ENCODE measurements around the gene PRKAR2B.
"Not testable (repeated sequence)": the region's sequence is repeated elsewhere in the genome, so short reads cannot be mapped to it uniquely, and the experiment has no call there.

The PRKAR2B gene

GRCh38 chr7:107080099-107080505 lies 35.6 kb downstream of the PRKAR2B start:
- H3K4me3 ChIP-seq (ENCODE audit: low read depth, low read length) = no peak overlapping the region
- TF ChIP-seq POLR2A (IDR thresholded peaks at IDR 0.05; ENCODE audit: extremely low read depth, insufficient read length) (no peak), MAX (IDR thresholded peaks at IDR 0.05; ENCODE audit: low read depth, low read length) (no peak), MYC (IDR thresholded peaks at IDR 0.05; ENCODE audit: low read depth, low read length) (no peak), CTCF (IDR thresholded peaks at IDR 0.05; ENCODE audit: low read depth, low read length) (no peak)
- no peak for DNase-seq (ENCODE audit: low read depth)

- H3K4me3 ChIP-seq (ENCODE audit: low read depth, low read length) = no peak overlapping the region
- TF ChIP-seq MYC (IDR thresholded peaks at IDR 0.05; ENCODE audit: low read depth, low read length) = no peak
- no peak for TF ChIP-seq POLR2A (IDR thresholded peaks at IDR 0.05; ENCODE audit: extremely low read depth, insufficient read length)
- TF ChIP-seq CTCF (IDR thresholded peaks at IDR 0.05; ENCODE audit: low read depth, low read length) = no peak
- TF ChIP-seq MAX (IDR thresholded peaks at IDR 0.05; ENCODE audit: low read depth, low read length) = no peak
- DNase-seq (ENCODE audit: low read depth) = no peak
Measured at GRCh38 chr7:107080533-107080932, 36.0 kb downstream of the PRKAR2B start.

- TF ChIP-seq MYC (IDR thresholded peaks at IDR 0.05; ENCODE audit: low read depth, low read length) (no peak), CTCF (IDR thresholded peaks at IDR 0.05; ENCODE audit: low read depth, low read length) (no peak), POLR2A (IDR thresholded peaks at IDR 0.05; ENCODE audit: extremely low read depth, insufficient read length) (no peak), MAX (IDR thresholded peaks at IDR 0.05; ENCODE audit: low read depth, low read length) (no peak)
- H3K4me3 ChIP-seq (ENCODE audit: low read depth, low read length) = no peak overlapping the region
- DNase-seq (ENCODE audit: low read depth) = no peak
Measured at GRCh38 chr7:107085180-107085579, 40.7 kb downstream of the PRKAR2B start.

GRCh38 chr7:107089627-107090026 lies 45.1 kb downstream of the PRKAR2B start:
- H3K4me3 ChIP-seq (ENCODE audit: low read depth, low read length) = no peak overlapping the region
- DNase-seq (ENCODE audit: low read depth) = no peak
- TF ChIP-seq CTCF (IDR thresholded peaks at IDR 0.05; ENCODE audit: low read depth, low read length) = no peak
- TF ChIP-seq POLR2A (IDR thresholded peaks at IDR 0.05; ENCODE audit: extremely low read depth, insufficient read length) = no peak
- no peak for TF ChIP-seq MYC (IDR thresholded peaks at IDR 0.05; ENCODE audit: low read depth, low read length)
- no peak for TF ChIP-seq MAX (IDR thresholded peaks at IDR 0.05; ENCODE audit: low read depth, low read length)

- TF ChIP-seq MYC (IDR thresholded peaks at IDR 0.05; ENCODE audit: low read depth, low read length) (no peak), POLR2A (IDR thresholded peaks at IDR 0.05; ENCODE audit: extremely low read depth, insufficient read length) (no peak), MAX (IDR thresholded peaks at IDR 0.05; ENCODE audit: low read depth, low read length) (no peak), CTCF (IDR thresholded peaks at IDR 0.05; ENCODE audit: low read depth, low read length) (no peak)
- H3K4me3 ChIP-seq (ENCODE audit: low read depth, low read length) = no peak overlapping the region
- DNase-seq (ENCODE audit: low read depth) = no peak
Measured at GRCh38 chr7:107090457-107090856, 46.0 kb downstream of the PRKAR2B start.

- TF ChIP-seq MYC (IDR thresholded peaks at IDR 0.05; ENCODE audit: low read depth, low read length) (no peak), CTCF (IDR thresholded peaks at IDR 0.05; ENCODE audit: low read depth, low read length) (no peak), MAX (IDR thresholded peaks at IDR 0.05; ENCODE audit: low read depth, low read length) (no peak), POLR2A (IDR thresholded peaks at IDR 0.05; ENCODE audit: extremely low read depth, insufficient read length) (no peak)
- H3K4me3 ChIP-seq (ENCODE audit: low read depth, low read length) = no peak overlapping the region
- DNase-seq (ENCODE audit: low read depth) = no peak
Measured at GRCh38 chr7:107091306-107091705, 46.8 kb downstream of the PRKAR2B start.

GRCh38 chr7:107093671-107094070 lies 49.2 kb downstream of the PRKAR2B start:
- DNase-seq (ENCODE audit: low read depth); H3K4me3 ChIP-seq (ENCODE audit: low read depth, low read length): not testable (repeated sequence)

- DNase-seq (ENCODE audit: low read depth); H3K4me3 ChIP-seq (ENCODE audit: low read depth, low read length): not testable (repeated sequence)
Measured at GRCh38 chr7:107099154-107099553, 54.6 kb downstream of the PRKAR2B start.

Data from NB4 (cell line).